Upper lobe of left lung (tissue), 4 donors: ENCODE results near the gene LIMD2.

Experiments used
- POLR2A ChIP-seq, 4 donors: fragments of 450-650 bp; IDR thresholded peaks; one replicate each; pipeline ENCODE4 v1.5.1; 2016 to 2017; ENCODE audit warnings: antibody characterized with exemption in 4 of 4, mild to moderate bottlenecking in 2 of 4
- POLR2AphosphoS5 ChIP-seq, 2 donors: sonication (generic); formaldehyde crosslinking; IDR thresholded peaks; one replicate each; pipeline ENCODE4 v1.5.1; 2017; ENCODE audit warnings: antibody characterized with exemption in 2 of 2
- TF ChIP-seq, protein P1 (sequence below), 6 experiments: fragments of 450-650 bp in 4 of 6; fragments of 200-600 bp in 2 of 6; sonication (generic) in 2 of 6; IDR thresholded peaks; one replicate each; pipeline ENCODE4 v1.5.1; 2016 to 2019; ENCODE audit warnings: antibody characterized with exemption in 6 of 6

DNA sequence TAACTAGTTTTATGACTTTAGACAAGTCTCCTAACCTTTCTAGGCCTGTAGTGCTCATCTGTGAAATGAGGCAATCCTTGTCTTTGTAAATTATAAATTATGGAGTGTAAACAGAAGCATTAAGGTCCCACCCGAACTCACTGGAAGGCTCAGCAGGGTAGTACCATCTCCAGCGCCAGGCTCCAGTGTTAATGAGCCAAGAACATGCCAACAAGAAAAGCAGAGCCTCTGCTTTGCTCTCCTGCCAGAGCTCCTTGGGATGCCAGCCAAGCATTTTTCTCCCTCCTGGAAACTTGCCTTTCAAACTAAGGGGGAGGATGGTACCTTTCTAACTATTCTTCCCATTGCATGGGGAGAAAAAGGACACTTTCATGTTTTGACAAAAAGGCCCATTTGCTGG lies 14.9 kb downstream of the LIMD2 start:
- TF ChIP-seq, protein P1, sequence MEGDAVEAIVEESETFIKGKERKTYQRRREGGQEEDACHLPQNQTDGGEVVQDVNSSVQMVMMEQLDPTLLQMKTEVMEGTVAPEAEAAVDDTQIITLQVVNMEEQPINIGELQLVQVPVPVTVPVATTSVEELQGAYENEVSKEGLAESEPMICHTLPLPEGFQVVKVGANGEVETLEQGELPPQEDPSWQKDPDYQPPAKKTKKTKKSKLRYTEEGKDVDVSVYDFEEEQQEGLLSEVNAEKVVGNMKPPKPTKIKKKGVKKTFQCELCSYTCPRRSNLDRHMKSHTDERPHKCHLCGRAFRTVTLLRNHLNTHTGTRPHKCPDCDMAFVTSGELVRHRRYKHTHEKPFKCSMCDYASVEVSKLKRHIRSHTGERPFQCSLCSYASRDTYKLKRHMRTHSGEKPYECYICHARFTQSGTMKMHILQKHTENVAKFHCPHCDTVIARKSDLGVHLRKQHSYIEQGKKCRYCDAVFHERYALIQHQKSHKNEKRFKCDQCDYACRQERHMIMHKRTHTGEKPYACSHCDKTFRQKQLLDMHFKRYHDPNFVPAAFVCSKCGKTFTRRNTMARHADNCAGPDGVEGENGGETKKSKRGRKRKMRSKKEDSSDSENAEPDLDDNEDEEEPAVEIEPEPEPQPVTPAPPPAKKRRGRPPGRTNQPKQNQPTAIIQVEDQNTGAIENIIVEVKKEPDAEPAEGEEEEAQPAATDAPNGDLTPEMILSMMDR (IDR thresholded peaks at IDR 0.05): no peak
- no peak for TF ChIP-seq POLR2A (IDR thresholded peaks at IDR 0.05)
- TF ChIP-seq POLR2AphosphoS5 (IDR thresholded peaks at IDR 0.05): no peak
